CD4-positive, alpha-beta T cell treated with Interleukin-10 for 1 hour (primary cell): ENCODE results near the gene HYOU1.
A peak's percentile ranks its signal among the peaks of the same experiment; 100 is the strongest.
"Not testable (repeated sequence)": the region's sequence is repeated elsewhere in the genome, so short reads cannot be mapped to it uniquely, and the experiment has no call there.

Source experiments
- DNase-seq: peaks from one replicate; pipeline ENCODE4 v3.0.0-alpha.2; 2020

The HYOU1 gene

GRCh38 chr11:119057000-119057769 lies at the start of gene HYOU1:
Gene HYOU1 (minus strand): TSS chr11:119057205. CDS start chr11:119056160, 1,045 bp downstream.
- DNase-seq = peak; percentile 98

- DNase-seq = no peak
Observed at GRCh38 chr11:119103793-119104192, 46.8 kb upstream of the HYOU1 start.

GRCh38 chr11:119103161-119103664 lies 46.2 kb upstream of the HYOU1 start:
- DNase-seq = not testable (repeated sequence)

- peak; percentile 89 for DNase-seq
Observed at GRCh38 chr11:119101759-119102423, 44.9 kb upstream of the HYOU1 start, which contains the start of gene DPAGT1. Gene DPAGT1 (minus strand): TSS chr11:119101853. CDS start chr11:119101655, 198 bp downstream.

- DNase-seq = no peak
Observed at GRCh38 chr11:119100994-119101758, 44.2 kb upstream of the HYOU1 start.

GRCh38 chr11:119100246-119100970 lies 43.4 kb upstream of the HYOU1 start:
- peak; percentile 27 for DNase-seq

GRCh38 chr11:119099711-119100110 lies 42.7 kb upstream of the HYOU1 start:
- no peak for DNase-seq

GRCh38 chr11:119095066-119095880 lies 38.3 kb upstream of the HYOU1 start:
- peak; percentile 100 for DNase-seq

GRCh38 chr11:119094816-119095065 lies 37.7 kb upstream of the HYOU1 start:
- DNase-seq = no peak

- DNase-seq = peak; percentile 50
Observed at GRCh38 chr11:119093942-119094815, 37.2 kb upstream of the HYOU1 start.

- DNase-seq = no peak
Observed at GRCh38 chr11:119092880-119093842, 36.2 kb upstream of the HYOU1 start.

GRCh38 chr11:119091966-119092879 lies 35.2 kb upstream of the HYOU1 start:
- no peak for DNase-seq

- no peak for DNase-seq
Observed at GRCh38 chr11:119091178-119091577, 34.2 kb upstream of the HYOU1 start.

- DNase-seq = no peak
Observed at GRCh38 chr11:119089319-119089718, 32.3 kb upstream of the HYOU1 start.

- no peak for DNase-seq
Observed at GRCh38 chr11:119088406-119088805, 31.4 kb upstream of the HYOU1 start.

- DNase-seq = no peak
Observed at GRCh38 chr11:119087747-119088241, 30.8 kb upstream of the HYOU1 start.

- no peak for DNase-seq
Observed at GRCh38 chr11:119087123-119087522, 30.1 kb upstream of the HYOU1 start.

- DNase-seq = no peak
Observed at GRCh38 chr11:119085437-119085847, 28.4 kb upstream of the HYOU1 start.
